Adrenal gland (tissue), 12 donors: ENCODE data around the gene ZNF236. TPM values are rescaled to one million over a fixed set of nuclear protein-coding genes. Genes with fewer than 3 reads are reported as not detected.

Source experiments
- DNase-seq, 7 donors: peaks; one replicate each; pipeline ENCODE4 v3.0.0-alpha.2; 2019 to 2020
- H3K27ac ChIP-seq, 5 donors: fragments of 200-600 bp; sonication (generic) in 4 of 5; 1 replicate in 3 of 5; 2 replicates in 2 of 5; pipeline versions ENCODE4 v1.5.1 to v1.8.0; 2016 to 2020; ENCODE audit warnings: mild to moderate bottlenecking in 1 of 5
- H3K27me3 ChIP-seq: fragments of 200-600 bp; 2 replicates; pipeline ENCODE4 v1.8.0; 2021
- H3K36me3 ChIP-seq, 2 donors: fragments of 200-600 bp; replicated peaks in 1 of 2; 1 replicate in 1 of 2; 2 replicates in 1 of 2; pipeline versions ENCODE4 v1.5.1 to v1.8.0; 2018 to 2022
- H3K4me1 ChIP-seq, 2 donors: fragments of 200-600 bp; replicated peaks in 1 of 2; 1 replicate in 1 of 2; 2 replicates in 1 of 2; pipeline versions ENCODE4 v1.5.1 to v1.8.0; 2018 to 2021
- H3K4me3 ChIP-seq, 4 donors: fragments of 200-600 bp; sonication (generic) in 3 of 4; one replicate each; pipeline ENCODE4 v1.5.1; 2016 to 2018
- H3K9me3 ChIP-seq, 3 donors: fragments of 200-600 bp; sonication (generic) in 1 of 3; replicated peaks in 1 of 3; 1 replicate in 2 of 3; 2 replicates in 1 of 3; pipeline versions ENCODE4 v1.5.1 to v1.8.0; 2016 to 2021
- CTCF ChIP-seq, 6 experiments: fragments of 450-650 bp in 4 of 6; fragments of 200-600 bp in 2 of 6; sonication (generic) in 1 of 6; IDR thresholded peaks; 1 replicate in 5 of 6; 2 replicates in 1 of 6; pipeline versions ENCODE4 v1.5.1 to v1.8.0; 2016 to 2021; ENCODE audit warnings: antibody characterized with exemption in 6 of 6, mild to moderate bottlenecking in 2 of 6, moderate library complexity in 1 of 6
- POLR2A ChIP-seq, 2 donors: fragments of 450-650 bp; IDR thresholded peaks; one replicate each; pipeline ENCODE4 v1.6.1; 2017; ENCODE audit warnings: antibody characterized with exemption in 2 of 2, mild to moderate bottlenecking in 2 of 2, moderate library complexity in 1 of 2
- WGBS, 4 donors: extraction: QIAGEN DNeasy Blood & Tissue Kit in 2 of 4; methylation state at CpG; one replicate each; pipeline versions ENCODE4 v1.1.5 to v1.1.7; 2013 to 2017; 5-methylcytosine and 5-hydroxymethylcytosine counted together
- intact Hi-C, 2 donors: fragments of 100-400 bp; cut with DNase I; formaldehyde crosslinking; loops; one replicate each; pipeline versions ENCODE4 v1.14.1 to v1.15.0; 2022 to 2023
- polyA plus RNA-seq, 3 donors: library from polyadenylated mRNA; stranded (reverse); fragments of 200-250 nt in 2 of 3; fragments of 350-450 nt in 1 of 3; fragmentation: Illumina TruSeq in 1 of 3; extraction: RNeasy Lipid Tissue Mini Kit (QIAGEN cat#74804) in 1 of 3; gene quantifications; one replicate each; pipeline ENCODE4 v1.2.3, GENCODE V29; 2013 to 2014
- total RNA-seq, 9 donors: library from RNA; depleted of rRNA in 4 of 9; stranded (reverse); fragments of >200 nt in 4 of 9; fragments of 120-200 nt in 1 of 9; fragmentation: NEBNext Ultra II Directional in 1 of 9; extraction: Animal tissue kit (Norgen Biotek cat#: 25700) in 1 of 9; gene quantifications; one replicate each; pipeline versions ENCODE4 v1.1.0 to v1.2.4, GENCODE V29; 2013 to 2023
- donor health status: healthy with polysubstance abuse.
- donor health status: Bipolar disorder and iron deficiency.
- donor health status: DM: yes; HTN: yes; CAD: no.
- donor health status: DM: no; HTN: no; CAD: no.
- donor health status: DM: no; HTN: no; CAD: no.
- donor health status: DM: yes; HTN: yes; CAD: no.

Gene ZNF236
- total and polyA plus RNA-seq, 12 donors: 2.7 to 35.2 (median 8.1) TPM

GRCh38 chr18:76844144-76844543, 21.8 kb downstream of the ZNF236 start:
- TF ChIP-seq CTCF (IDR thresholded peaks at IDR 0.05): no peak
- TF ChIP-seq POLR2A (IDR thresholded peaks at IDR 0.05): no peak
- WGBS, 4 donors: 70 to 81% (median 77%) methylated on average over 4 of the region's 4 CpGs
- no peak overlapping the region for H3K27ac ChIP-seq

GRCh38 chr18:76844742-76845477, 22.6 kb downstream of the ZNF236 start:
- 71 to 94% (median 85%) methylated on average over 4 of the region's 4 CpGs for WGBS, 4 donors
- H3K4me3 ChIP-seq: no peak overlapping the region

More at GRCh38 chr18:76844144-76844543, 21.8 kb downstream of the ZNF236 start:
- Histone ChIP-seq H3K4me1 (peaks cover 0 to 13% of the 10 kb centered on the region in 2 donors), H3K27me3 (no peaks in the 10 kb centered on the region), H3K9me3 (no peaks in the 10 kb centered on the region), H3K4me3 (no peak overlapping the region), H3K36me3 (no peaks in the 10 kb centered on the region)
- DNase-seq: no peak
- intact Hi-C loops: no loop called here

GRCh38 chr18:76846217-76846616, 23.9 kb downstream of the ZNF236 start:
- no peak overlapping the region for H3K4me3 ChIP-seq
- no peak overlapping the region for H3K27ac ChIP-seq
- TF ChIP-seq CTCF (IDR thresholded peaks at IDR 0.05) (no peak), POLR2A (IDR thresholded peaks at IDR 0.05) (no peak)
- WGBS, 4 donors: 93 to 94% (median 93%) methylated on average over 5 of the region's 5 CpGs
- peaks cover 0 to 5% of the 10 kb centered on the region in 2 donors for H3K4me1 ChIP-seq
- no peaks in the 10 kb centered on the region for H3K36me3 ChIP-seq
- no peak for DNase-seq
- H3K9me3 ChIP-seq: no peaks in the 10 kb centered on the region
- intact Hi-C loops: no loop called here
- H3K27me3 ChIP-seq: no peaks in the 10 kb centered on the region

More at GRCh38 chr18:76844742-76845477, 22.6 kb downstream of the ZNF236 start:
- Histone ChIP-seq H3K27me3 (no peaks in the 10 kb centered on the region), H3K9me3 (no peaks in the 10 kb centered on the region), H3K4me1 (peaks cover 0 to 6% of the 10 kb centered on the region in 2 donors), H3K36me3 (no peaks in the 10 kb centered on the region), H3K27ac (no peak overlapping the region)
- no peak for DNase-seq
- intact Hi-C loops: no loop called here
- no peak for TF ChIP-seq POLR2A (IDR thresholded peaks at IDR 0.05)
- TF ChIP-seq CTCF (IDR thresholded peaks at IDR 0.05): no peak

- WGBS, 4 donors: 51 to 69% (median 56%) methylated on average over 2 of the region's 2 CpGs
- H3K27ac ChIP-seq: no peak overlapping the region
- no peaks in the 10 kb centered on the region for H3K27me3 ChIP-seq
- peaks cover 0 to 5% of the 10 kb centered on the region in 2 donors for H3K4me1 ChIP-seq
- intact Hi-C loops: no loop called here
- peak in 1 of 7 donors; percentile 7 for DNase-seq
- H3K9me3 ChIP-seq: no peaks in the 10 kb centered on the region
- no peak overlapping the region for H3K4me3 ChIP-seq
- TF ChIP-seq CTCF (IDR thresholded peaks at IDR 0.05) (peak in 5 of 6 experiments; percentile 11 to 34 (median 19)), POLR2A (IDR thresholded peaks at IDR 0.05) (no peak)
- no peaks in the 10 kb centered on the region for H3K36me3 ChIP-seq
Measured at GRCh38 chr18:76847916-76848315, 25.6 kb downstream of the ZNF236 start.
